Measurements from ENCODE around the gene AZU1.

Gene AZU1

GRCh38 chr19:797528-798414, 29.9 kb upstream of the AZU1 start:
- peak; percentile 92 for DNase-seq

- DNase-seq = no peak
Measured at GRCh38 chr19:798415-799075, 29.1 kb upstream of the AZU1 start.

- no peak for DNase-seq
Measured at GRCh38 chr19:799076-799881, 28.4 kb upstream of the AZU1 start.

DNA sequence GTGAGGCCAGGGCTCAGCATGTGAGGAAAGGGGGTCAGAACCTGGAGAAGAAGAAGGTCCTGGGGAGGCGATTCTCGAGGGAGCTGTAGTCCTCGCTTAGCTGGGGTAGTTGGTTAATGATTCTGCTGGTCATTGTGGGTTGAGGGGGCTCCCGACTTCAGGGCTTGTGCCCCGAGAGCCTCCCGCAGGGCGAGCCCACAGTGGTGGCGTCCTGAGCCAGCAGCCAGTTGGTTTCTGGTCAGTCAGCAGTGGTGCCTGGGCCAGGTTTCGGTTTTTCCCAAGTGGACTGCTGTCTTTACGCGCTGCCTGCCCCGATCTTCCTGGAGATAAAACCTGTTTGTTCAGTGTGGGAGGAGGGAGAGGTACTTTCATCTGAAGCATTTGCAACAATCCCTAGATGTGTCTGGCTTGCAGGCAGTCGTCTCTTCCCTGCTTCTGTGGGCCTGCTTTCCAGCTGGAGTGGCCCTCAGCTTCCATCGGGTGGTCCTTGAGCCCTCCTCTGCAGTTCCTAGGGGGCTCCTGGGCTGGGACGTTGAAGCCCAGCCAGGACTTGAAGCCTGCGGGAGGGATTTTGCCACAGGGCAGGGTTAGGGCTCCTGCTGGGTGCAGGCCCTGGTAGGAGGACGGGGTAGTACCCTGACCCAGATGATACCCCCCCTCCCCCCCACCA, 27.1 kb upstream of the AZU1 start:
- no peak for DNase-seq

DNA sequence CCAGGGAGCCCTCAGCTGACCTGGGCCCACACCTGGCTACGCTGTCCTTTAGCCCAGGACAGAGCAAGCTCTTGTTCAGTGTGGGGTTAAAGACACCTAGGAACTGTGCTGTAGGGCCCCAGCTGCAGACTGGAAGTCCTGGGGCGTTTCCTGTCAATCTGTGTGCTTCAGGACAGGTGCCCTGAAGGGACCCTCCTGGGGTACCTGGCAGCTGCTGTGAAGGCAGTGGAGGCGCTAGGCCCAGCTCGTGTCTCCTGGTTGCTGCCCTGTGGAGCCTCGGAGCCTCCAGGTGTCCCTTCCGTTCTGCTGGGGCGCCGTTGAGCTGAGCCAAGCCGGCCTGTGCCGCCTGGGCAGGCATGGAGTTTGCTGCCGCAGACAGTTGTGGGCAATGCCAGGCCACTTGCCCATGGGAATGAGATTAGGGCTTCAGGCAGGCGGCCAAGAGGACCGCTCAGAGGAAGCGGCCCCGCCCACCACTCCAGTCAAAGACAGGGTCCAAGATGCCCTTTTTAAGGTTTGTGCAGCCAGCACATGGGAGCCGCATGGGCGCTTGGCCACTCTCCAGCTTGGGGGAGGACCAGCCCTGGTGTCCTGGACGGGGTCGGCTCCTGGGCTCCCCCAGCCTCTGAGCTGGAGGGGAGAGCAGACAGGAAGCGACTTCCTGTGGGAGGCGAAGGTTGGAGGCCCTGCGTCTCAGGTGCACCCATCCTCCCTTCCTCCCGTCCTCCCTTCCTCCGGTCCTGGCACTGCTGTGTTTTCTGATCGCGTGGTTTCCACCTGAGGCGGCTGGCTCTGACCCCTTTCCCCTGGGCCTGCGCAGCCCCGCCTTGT, 26.4 kb upstream of the AZU1 start:
- DNase-seq = no peak

- no peak for DNase-seq
Measured at GRCh38 chr19:801861-802497, 25.7 kb upstream of the AZU1 start.

- no peak for DNase-seq
Measured at GRCh38 chr19:802498-803098, 25.0 kb upstream of the AZU1 start.

GRCh38 chr19:803099-803561, 24.5 kb upstream of the AZU1 start:
- no peak for DNase-seq

DNA sequence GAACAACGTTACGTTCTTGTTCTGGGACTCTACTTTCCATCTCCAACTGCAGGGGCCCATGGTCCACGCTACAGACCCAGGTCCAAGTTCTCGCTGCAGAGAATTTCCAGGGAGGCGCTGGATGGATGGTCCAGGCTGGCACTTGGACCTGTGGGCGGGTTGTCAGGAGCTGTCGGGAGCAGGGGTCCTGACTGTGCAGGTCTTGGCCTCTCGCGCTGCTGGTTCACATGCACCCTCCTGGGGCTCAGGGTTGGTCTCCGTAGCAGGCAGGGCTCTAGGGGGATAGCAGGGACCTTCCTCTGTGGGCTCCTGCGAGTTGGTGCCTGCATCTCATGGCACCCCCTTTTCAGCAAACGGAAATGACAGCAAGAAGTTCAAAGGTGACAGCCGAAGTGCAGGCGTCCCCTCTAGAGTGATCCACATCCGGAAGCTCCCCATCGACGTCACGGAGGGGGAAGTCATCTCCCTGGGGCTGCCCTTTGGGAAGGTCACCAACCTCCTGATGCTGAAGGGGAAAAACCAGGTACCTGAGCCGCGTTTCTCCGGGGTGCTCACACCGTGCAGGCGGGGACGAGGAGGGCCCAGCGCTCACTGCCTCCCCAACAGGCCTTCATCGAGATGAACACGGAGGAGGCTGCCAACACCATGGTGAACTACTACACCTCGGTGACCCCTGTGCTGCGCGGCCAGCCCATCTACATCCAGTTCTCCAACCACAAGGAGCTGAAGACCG, 23.8 kb upstream of the AZU1 start:
- DNase-seq = no peak

- DNase-seq = no peak
Measured at GRCh38 chr19:804419-805165, 23.0 kb upstream of the AZU1 start.

DNA sequence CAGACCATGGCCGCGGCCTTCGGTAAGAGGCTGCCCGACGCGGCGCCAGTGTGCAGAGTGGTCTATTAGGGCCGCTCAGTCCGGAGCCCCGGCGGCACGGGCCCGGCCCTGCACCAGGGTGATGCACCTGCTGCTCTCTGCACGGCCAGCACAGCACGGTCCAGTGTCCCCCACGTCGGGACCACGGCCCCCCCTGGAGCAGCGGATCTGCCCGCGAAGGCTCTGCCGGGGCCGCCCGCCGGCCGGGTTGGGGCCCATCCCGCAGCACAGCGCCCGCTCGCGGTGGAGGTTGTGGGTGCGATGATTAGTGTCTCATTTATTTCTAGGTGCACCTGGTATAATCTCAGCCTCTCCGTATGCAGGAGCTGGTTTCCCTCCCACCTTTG, 22.5 kb upstream of the AZU1 start:
- no peak for DNase-seq

DNA sequence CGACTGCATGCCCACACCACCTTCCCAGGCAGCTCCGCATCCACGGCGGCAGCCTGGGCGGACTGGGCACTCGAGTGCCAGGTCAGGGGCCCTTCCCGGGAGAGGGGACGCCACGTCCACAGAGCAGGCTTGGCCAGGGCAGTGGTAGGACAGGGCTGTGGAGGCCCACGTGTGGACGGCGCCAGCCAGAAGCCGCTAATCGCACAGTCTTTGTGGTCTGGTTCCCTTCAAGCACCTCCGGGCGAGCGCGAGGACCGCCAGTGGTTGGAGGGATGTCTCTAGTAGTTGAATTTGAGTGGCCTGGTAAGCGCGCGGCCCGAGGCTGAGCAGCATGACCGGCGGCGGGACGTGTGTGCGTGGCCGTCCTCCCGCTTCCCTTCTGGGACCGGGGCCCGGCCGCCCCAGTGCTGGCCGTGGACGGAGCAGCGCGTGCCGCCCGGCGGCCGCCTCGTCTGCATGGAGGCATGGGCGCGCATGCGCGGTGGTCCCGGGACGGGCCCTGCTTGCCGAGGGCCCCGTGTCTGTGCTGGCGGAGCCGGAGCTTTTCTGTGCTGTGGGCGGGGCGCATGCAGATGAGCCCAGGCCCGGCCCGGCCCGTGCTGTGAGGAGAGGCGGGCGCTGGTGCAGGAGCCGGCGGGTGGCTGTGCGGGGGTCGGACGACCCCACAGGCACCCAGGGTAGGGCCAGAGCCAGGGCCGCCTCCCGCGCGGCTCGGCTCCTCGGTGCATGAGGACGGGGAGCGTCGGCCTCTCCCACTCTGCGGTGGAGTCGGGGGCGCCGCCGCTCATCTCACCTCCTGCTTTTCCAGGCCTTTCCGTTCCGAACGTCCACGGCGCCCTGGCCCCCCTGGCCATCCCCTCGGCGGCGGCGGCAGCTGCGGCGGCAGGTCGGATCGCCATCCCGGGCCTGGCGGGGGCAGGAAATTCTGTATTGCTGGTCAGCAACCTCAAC, 21.8 kb upstream of the AZU1 start:
- DNase-seq = no peak

DNA sequence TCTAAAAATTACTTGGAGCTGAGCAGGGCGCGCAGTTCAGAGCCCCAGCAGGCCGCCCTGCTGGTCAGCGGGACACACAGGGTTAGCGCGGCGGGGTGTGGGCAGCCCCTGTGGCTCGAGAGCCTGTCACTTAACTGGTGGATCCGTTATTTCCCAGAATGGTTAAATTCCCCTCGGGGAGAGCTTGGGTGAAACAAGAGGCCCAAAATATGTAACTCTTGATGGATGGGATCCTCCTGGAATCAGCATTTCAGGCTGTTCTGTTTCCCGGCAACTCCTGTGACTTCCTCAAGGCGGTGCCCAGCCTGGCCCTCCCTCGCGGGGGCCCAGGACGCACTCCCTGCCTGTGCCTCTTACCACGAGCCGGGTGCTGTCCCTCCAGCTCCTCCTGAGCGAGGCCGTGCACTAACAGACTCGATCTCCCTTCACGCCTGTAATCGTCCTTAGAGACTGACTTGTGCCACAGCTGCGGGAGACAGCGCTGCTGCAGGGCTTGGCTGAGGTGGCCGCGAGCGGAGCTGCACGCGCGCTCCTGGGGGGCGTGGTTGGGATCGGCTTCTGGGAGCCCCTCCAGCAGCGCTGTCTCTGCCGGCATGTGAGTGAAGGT, 20.7 kb upstream of the AZU1 start:
- no peak for DNase-seq

GRCh38 chr19:807627-808422, 19.8 kb upstream of the AZU1 start:
- no peak for DNase-seq

GRCh38 chr19:808423-808775, 19.2 kb upstream of the AZU1 start:
- no peak for DNase-seq

GRCh38 chr19:810077-810855, 17.4 kb upstream of the AZU1 start:
- no peak for DNase-seq

Measured in NCI-H1092 (cell line).